Uterine smooth muscle cell (primary cell): ENCODE data around the gene CLECL1. TPM values are rescaled to one million over a fixed set of nuclear protein-coding genes. Genes with fewer than 3 reads are reported as not detected.

Source experiments
- total RNA-seq: library from RNA; depleted of rRNA; stranded (reverse); fragments of >200 nt; gene quantifications from 2 replicates; pipeline ENCODE4 v1.2.3, GENCODE V29; 2014

Gene CLECL1
- total RNA-seq, result not detected in 2 replicates

DNA sequence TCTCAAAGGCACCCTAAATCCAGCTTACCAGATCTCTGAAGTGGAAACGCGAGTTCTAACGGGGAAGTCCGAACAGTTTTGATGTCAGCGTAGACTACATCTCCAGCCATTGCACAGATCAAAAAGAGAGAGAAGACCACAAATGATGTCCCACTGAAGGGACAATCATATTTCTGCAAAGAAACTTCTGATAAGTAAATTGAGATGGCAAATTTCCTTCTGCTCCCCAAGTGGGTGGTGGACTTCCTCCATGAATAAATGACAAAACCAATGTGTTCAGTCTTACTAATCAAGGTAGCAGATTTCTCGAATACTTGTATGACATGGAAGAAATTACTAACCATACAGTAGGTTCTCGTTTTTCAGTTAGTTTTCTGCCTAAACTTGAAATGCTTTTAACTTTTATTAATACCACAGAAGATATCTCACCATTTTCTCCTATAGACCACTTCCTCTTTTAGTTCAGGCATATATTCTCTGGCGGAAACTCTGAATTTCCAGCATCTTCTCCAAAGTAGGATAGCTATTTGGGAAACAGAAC lies at the start of gene CLECL1:
Gene CLECL1 (minus strand): TSS at position 177 of the 541 bp plus-strand sequence.

DNA sequence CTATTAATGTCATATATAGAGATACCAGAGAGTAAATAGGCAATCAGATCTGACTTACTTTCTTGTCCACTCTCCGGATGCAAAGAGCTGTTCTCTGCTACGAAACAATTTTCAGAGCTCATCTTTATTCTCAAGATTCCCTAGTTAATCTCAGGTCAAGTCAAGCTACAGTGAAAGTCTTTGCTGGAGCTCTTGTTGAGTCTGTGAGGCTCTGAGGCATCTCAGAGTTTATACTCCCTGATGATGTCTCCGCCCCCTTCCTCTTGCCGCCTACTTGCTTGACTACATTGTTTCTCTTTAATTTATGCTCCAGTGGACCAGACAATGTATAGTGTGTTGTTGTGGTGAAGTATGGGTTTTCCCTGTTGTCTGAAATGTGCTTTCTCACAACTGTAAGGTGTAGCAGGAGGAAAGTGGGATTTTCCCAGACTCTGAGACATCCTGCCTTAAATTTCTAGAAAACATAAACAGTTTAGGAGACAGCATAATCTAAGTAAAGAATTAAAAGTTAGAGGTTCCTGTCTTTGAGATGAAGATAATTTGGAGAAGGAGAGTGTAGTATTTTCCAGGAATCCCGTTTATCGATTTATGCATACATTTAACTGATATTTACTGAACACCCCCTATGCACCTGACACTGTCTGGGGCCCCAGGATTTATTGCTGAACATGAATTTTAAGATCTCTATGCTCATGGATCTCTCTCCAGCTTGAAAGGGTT lies 28.0 kb upstream of the CLECL1 start, which contains the start of gene CD69:
Gene CD69 (minus strand): TSS at position 203 of the 720 bp plus-strand sequence. CDS start 81 bp downstream, at position 122.

Other genes with a start within 250 kb of the CLECL1 start
- not detected in 2 replicates for gene KLRB1, start 125.2 kb downstream of the CLECL1 start, total RNA-seq
- gene CLEC2D, start 63.4 kb downstream of the CLECL1 start, total RNA-seq, result 3.1 and 5.4 TPM in 2 replicates
- gene CD69, start 27.8 kb upstream of the CLECL1 start, total RNA-seq, result 0.11 TPM in 1 of 2 replicates, not detected in the other
- gene KLRF1, start 94.4 kb upstream of the CLECL1 start, total RNA-seq, result 0.25 TPM in 1 of 2 replicates, not detected in the other
- 13.9 and 15.0 TPM in 2 replicates for gene CLEC2B, start 136.3 kb upstream of the CLECL1 start, total RNA-seq
- not detected in 2 replicates for gene KLRF2, start 148.4 kb upstream of the CLECL1 start, total RNA-seq
- not detected in 2 replicates for gene CLEC2A, start 199.3 kb upstream of the CLECL1 start, total RNA-seq
- not detected in 2 replicates for gene CLEC12A, start 238.3 kb upstream of the CLECL1 start, total RNA-seq